Trophoblast cell (in vitro differentiated cells and primary cell): ENCODE measurements around the gene URB2.

Experiments used
- DNase-seq, 2 donors: peaks; one replicate each; pipeline ENCODE4 v3.0.0-alpha.2; 2016
- H2AFZ ChIP-seq: 2 replicates; pipeline ENCODE4 v1.6.1; 2013; ENCODE audit warnings: low read length, moderate library complexity, mild to moderate bottlenecking; ENCODE audit not compliant: insufficient read depth, poor library complexity
- H2AK5ac ChIP-seq: 2 replicates; pipeline ENCODE4 v1.6.1; 2013; ENCODE audit warnings: mild to moderate bottlenecking, low read length
- H2BK120ac ChIP-seq: 2 replicates; pipeline ENCODE4 v1.6.1; 2013; ENCODE audit warnings: low read length, mild to moderate bottlenecking, moderate library complexity; ENCODE audit not compliant: insufficient read depth, poor library complexity
- H2BK12ac ChIP-seq: 2 replicates; pipeline ENCODE4 v1.6.1; 2013; ENCODE audit warnings: mild to moderate bottlenecking, low read length, moderate library complexity
- H2BK5ac ChIP-seq: 2 replicates; pipeline ENCODE4 v1.6.1; 2013; ENCODE audit warnings: low read length, low read depth, moderate library complexity, mild to moderate bottlenecking; ENCODE audit not compliant: poor library complexity
- H3K14ac ChIP-seq: 2 replicates; pipeline ENCODE4 v1.6.1; 2013; ENCODE audit warnings: mild to moderate bottlenecking, low read length
- H3K18ac ChIP-seq: 2 replicates; pipeline ENCODE4 v1.6.1; 2013; ENCODE audit warnings: mild to moderate bottlenecking, low read length
- H3K23ac ChIP-seq: 2 replicates; pipeline ENCODE4 v1.6.1; 2013; ENCODE audit warnings: low read length
- H3K27ac ChIP-seq: 2 replicates; pipeline ENCODE4 v1.5.1; 2013; ENCODE audit warnings: low read depth, mild to moderate bottlenecking, inconsistent platforms, low read length, moderate library complexity
- H3K27me3 ChIP-seq: 2 replicates; pipeline ENCODE4 v1.6.1; 2013; ENCODE audit warnings: inconsistent platforms, mild to moderate bottlenecking, low read length, moderate library complexity; ENCODE audit not compliant: insufficient read depth
- H3K36me3 ChIP-seq, 2 experiments: 1 replicate in 1 of 2; 2 replicates in 1 of 2; pipeline ENCODE4 v1.6.1; 2013; ENCODE audit warnings: low read length in 2 of 2, mild to moderate bottlenecking in 2 of 2, moderate library complexity in 1 of 2; ENCODE audit not compliant: insufficient read depth in 2 of 2, control insufficient read depth in 1 of 2
- H3K4ac ChIP-seq: 2 replicates; pipeline ENCODE4 v1.6.1; 2013; ENCODE audit warnings: low read depth, mild to moderate bottlenecking, low read length, moderate library complexity
- H3K4me1 ChIP-seq, 2 experiments: 1 replicate in 1 of 2; 2 replicates in 1 of 2; pipeline ENCODE4 v1.6.1; 2013; ENCODE audit warnings: low read length in 2 of 2, mild to moderate bottlenecking in 2 of 2, moderate library complexity in 1 of 2; ENCODE audit not compliant: insufficient read depth in 2 of 2, control insufficient read depth in 1 of 2
- H3K4me2 ChIP-seq: 2 replicates; pipeline ENCODE4 v1.6.1; 2013; ENCODE audit warnings: inconsistent platforms, mild to moderate bottlenecking, low read length, moderate library complexity
- H3K4me3 ChIP-seq: 2 replicates; pipeline ENCODE4 v1.5.1; 2013; ENCODE audit warnings: mild to moderate bottlenecking, low read depth, low read length, inconsistent platforms
- H3K79me1 ChIP-seq: one replicate; pipeline ENCODE4 v1.6.1; 2013; ENCODE audit warnings: low read length
- H3K79me2 ChIP-seq: 2 replicates; pipeline ENCODE4 v1.6.1; 2013; ENCODE audit warnings: low read length, mild to moderate bottlenecking; ENCODE audit not compliant: control insufficient read depth, insufficient read depth, poor library complexity
- H3K9ac ChIP-seq: 2 replicates; pipeline ENCODE4 v1.6.1; 2013; ENCODE audit warnings: mild to moderate bottlenecking, low read length
- H3K9me3 ChIP-seq: 2 replicates; pipeline ENCODE4 v1.6.1; 2013; ENCODE audit warnings: low read depth, mild to moderate bottlenecking, control low read depth, inconsistent platforms, low read length; ENCODE audit not compliant: insufficient read depth
- H4K12ac ChIP-seq: 2 replicates; pipeline ENCODE4 v1.6.1; 2013; ENCODE audit warnings: low read depth, mild to moderate bottlenecking, low read length, moderate library complexity
- H4K8ac ChIP-seq: 2 replicates; pipeline ENCODE4 v1.6.1; 2013; ENCODE audit warnings: low read depth, mild to moderate bottlenecking, low read length, moderate library complexity
- H4K91ac ChIP-seq: one replicate; pipeline ENCODE4 v1.6.1; 2013; ENCODE audit warnings: low read depth, mild to moderate bottlenecking, low read length, moderate library complexity
- WGBS: extraction: QIAGEN DNeasy Blood & Tissue Kit; methylation state at CpG from one replicate; pipeline ENCODE4 v1.1.7; 2013; ENCODE audit warnings: missing lambda C conversion rate; ENCODE audit not compliant: insufficient read length, insufficient coverage; ENCODE audit errors: extremely low coverage; 5-methylcytosine and 5-hydroxymethylcytosine counted together

URB2 gene

GRCh38 chr1:229661022-229661877 lies 35.2 kb downstream of the URB2 start:
- no peaks in the 10 kb centered on the region for H3K27me3 ChIP-seq

GRCh38 chr1:229661897-229662296 lies 35.9 kb downstream of the URB2 start:
- Histone ChIP-seq H2AK5ac (no peak overlapping the region), H3K36me3 (peaks cover 4 to 10% of the 10 kb centered on the region in 2 experiments), H2AFZ (no peak overlapping the region), H3K4ac (no peak overlapping the region), H3K27ac (no peak overlapping the region), H3K23ac (no peak overlapping the region), H2BK12ac (no peak overlapping the region), H2BK120ac (no peak overlapping the region), H3K79me1 (no peaks in the 10 kb centered on the region), H3K4me2 (no peak overlapping the region), H4K91ac (peak overlapping the region; percentile 28), H3K27me3 (no peaks in the 10 kb centered on the region), H3K9ac (no peak overlapping the region), H4K12ac (no peak overlapping the region), H3K79me2 (no peaks in the 10 kb centered on the region), H4K8ac (no peak overlapping the region), H3K4me3 (no peak overlapping the region), H3K9me3 (peaks cover 2% of the 10 kb centered on the region), H3K4me1 (no peaks in the 10 kb centered on the region), H3K18ac (no peak overlapping the region), H3K14ac (no peak overlapping the region), H2BK5ac (no peak overlapping the region)
- DNase-seq = no peak
- no CpG with 5 or more reads among the region's 8 CpGs for WGBS

More at GRCh38 chr1:229661022-229661877, 35.2 kb downstream of the URB2 start:
- Histone ChIP-seq H3K79me2 (no peaks in the 10 kb centered on the region), H4K91ac (peak overlapping the region; percentile 28), H4K12ac (no peak overlapping the region), H3K36me3 (peaks cover 4 to 12% of the 10 kb centered on the region in 2 experiments), H3K14ac (no peak overlapping the region), H3K4me1 (no peaks in the 10 kb centered on the region), H3K9ac (no peak overlapping the region), H3K4me3 (no peak overlapping the region), H2BK5ac (no peak overlapping the region), H2AK5ac (no peak overlapping the region), H3K27ac (no peak overlapping the region), H2BK120ac (no peak overlapping the region), H3K4ac (no peak overlapping the region), H3K4me2 (no peak overlapping the region), H4K8ac (peak overlapping the region; percentile 50), H3K23ac (no peak overlapping the region), H3K79me1 (no peaks in the 10 kb centered on the region), H2BK12ac (peak overlapping the region; percentile 6), H3K9me3 (peaks cover 2% of the 10 kb centered on the region), H2AFZ (no peak overlapping the region), H3K18ac (no peak overlapping the region)
- DNase-seq = peak; percentile 46 to 80
- WGBS = no CpG with 5 or more reads among the region's 19 CpGs

- no CpG with 5 or more reads among the region's 9 CpGs for WGBS
- no peaks in the 10 kb centered on the region for H3K4me1 ChIP-seq
Measured at GRCh38 chr1:229664133-229664689, 38.2 kb downstream of the URB2 start.

GRCh38 chr1:229665912-229666558 lies 40.0 kb downstream of the URB2 start:
- no peaks in the 10 kb centered on the region for H3K4me1 ChIP-seq
- H3K4me2 ChIP-seq = no peak overlapping the region
- H3K36me3 ChIP-seq = peaks cover 1 to 8% of the 10 kb centered on the region in 2 experiments
- H2AFZ ChIP-seq = no peak overlapping the region
- H2BK120ac ChIP-seq = no peak overlapping the region
- H3K18ac ChIP-seq = no peak overlapping the region
- no peak for DNase-seq
- H3K9me3 ChIP-seq = peaks cover 2% of the 10 kb centered on the region
- H3K4me3 ChIP-seq = no peak overlapping the region
- H4K12ac ChIP-seq = no peak overlapping the region
- no peak overlapping the region for H3K23ac ChIP-seq
- no peak overlapping the region for H4K8ac ChIP-seq
- no CpG with 5 or more reads among the region's 7 CpGs for WGBS
- H2BK12ac ChIP-seq = no peak overlapping the region
- H3K14ac ChIP-seq = no peak overlapping the region
- no peaks in the 10 kb centered on the region for H3K27me3 ChIP-seq
- no peak overlapping the region for H3K27ac ChIP-seq
- H4K91ac ChIP-seq = no peak overlapping the region
- H3K9ac ChIP-seq = no peak overlapping the region
- no peaks in the 10 kb centered on the region for H3K79me2 ChIP-seq
- H2AK5ac ChIP-seq = no peak overlapping the region
- H2BK5ac ChIP-seq = no peak overlapping the region
- H3K79me1 ChIP-seq = no peaks in the 10 kb centered on the region
- H3K4ac ChIP-seq = no peak overlapping the region

More at GRCh38 chr1:229664133-229664689, 38.2 kb downstream of the URB2 start:
- H4K91ac ChIP-seq = no peak overlapping the region
- H3K36me3 ChIP-seq = peaks cover 4 to 11% of the 10 kb centered on the region in 2 experiments
- H3K79me2 ChIP-seq = no peaks in the 10 kb centered on the region
- H2BK5ac ChIP-seq = no peak overlapping the region
- no peak overlapping the region for H2AFZ ChIP-seq
- no peak overlapping the region for H3K27ac ChIP-seq
- no peak overlapping the region for H4K8ac ChIP-seq
- H2BK120ac ChIP-seq = no peak overlapping the region
- no peak overlapping the region for H2BK12ac ChIP-seq
- H3K4me2 ChIP-seq = no peak overlapping the region
- H3K18ac ChIP-seq = no peak overlapping the region
- no peak overlapping the region for H3K23ac ChIP-seq
- peaks cover 2% of the 10 kb centered on the region for H3K9me3 ChIP-seq
- H2AK5ac ChIP-seq = no peak overlapping the region
- H3K9ac ChIP-seq = no peak overlapping the region
- no peaks in the 10 kb centered on the region for H3K27me3 ChIP-seq
- no peaks in the 10 kb centered on the region for H3K79me1 ChIP-seq
- H3K4ac ChIP-seq = no peak overlapping the region
- DNase-seq = no peak
- H4K12ac ChIP-seq = no peak overlapping the region
- no peak overlapping the region for H3K14ac ChIP-seq
- H3K4me3 ChIP-seq = no peak overlapping the region
